Measurements from ENCODE around the gene SVIL.

GRCh38 chr10:29430101-29430500, 204.7 kb downstream of the SVIL start:
- TF ChIP-seq POLR2A (IDR thresholded peaks at IDR 0.05; ENCODE audit: low read length) (no peak), GATA1 (IDR thresholded peaks at IDR 0.05; ENCODE audit: low read depth, low read length) (no peak)

All from erythroblast (primary cell).